ENCODE results near the gene TTBK2.

The TTBK2 gene

GRCh38 chr15:42750306-42750705 is 170.3 kb downstream of the TTBK2 start:
- DNase-seq = no peak

GRCh38 chr15:42749266-42749665 is 171.3 kb downstream of the TTBK2 start:
- no peak for DNase-seq

DNA sequence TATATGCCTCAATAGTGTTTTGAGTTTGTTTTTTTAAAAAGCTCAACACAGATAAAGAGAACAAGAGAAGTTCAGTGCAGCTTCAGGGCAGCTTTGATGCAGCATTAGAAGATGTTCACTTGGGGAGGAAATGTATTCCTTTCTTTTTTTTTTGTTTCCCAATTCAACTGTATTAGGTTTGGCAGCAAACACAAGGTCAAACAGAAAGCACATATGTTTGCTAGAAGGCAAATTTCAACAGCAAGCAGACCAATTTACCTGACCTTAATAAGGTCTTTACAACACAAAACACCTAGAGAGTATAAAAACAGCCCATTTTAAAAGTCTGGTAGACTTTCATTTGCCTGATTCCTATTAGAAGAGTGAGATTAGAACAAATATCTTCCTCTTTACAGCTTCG is 176.4 kb downstream of the TTBK2 start:
- no peak for DNase-seq

DNA sequence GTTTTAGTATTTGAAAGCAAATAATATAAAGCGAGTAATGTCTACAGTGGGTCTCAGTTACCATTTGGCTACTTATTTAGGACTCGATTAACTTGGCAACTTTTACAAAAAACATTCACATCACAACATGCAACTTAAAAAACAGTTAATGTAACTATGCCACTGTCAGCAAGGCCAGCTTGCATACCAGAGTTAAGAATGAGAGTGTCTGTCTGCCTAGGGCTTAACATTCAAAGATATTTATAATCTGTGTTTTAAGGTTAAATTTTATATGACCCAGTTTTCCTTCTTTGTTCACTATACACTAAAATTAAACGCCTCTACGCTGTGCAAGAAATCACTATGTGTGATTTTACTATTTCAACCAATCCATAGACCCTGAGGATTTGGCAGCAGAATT is 178.4 kb downstream of the TTBK2 start:
- no peak for DNase-seq

GRCh38 chr15:42741710-42742109 is 178.9 kb downstream of the TTBK2 start:
- DNase-seq = no peak

GRCh38 chr15:42737529-42738328 is 182.8 kb downstream of the TTBK2 start:
- DNase-seq = no peak

DNA sequence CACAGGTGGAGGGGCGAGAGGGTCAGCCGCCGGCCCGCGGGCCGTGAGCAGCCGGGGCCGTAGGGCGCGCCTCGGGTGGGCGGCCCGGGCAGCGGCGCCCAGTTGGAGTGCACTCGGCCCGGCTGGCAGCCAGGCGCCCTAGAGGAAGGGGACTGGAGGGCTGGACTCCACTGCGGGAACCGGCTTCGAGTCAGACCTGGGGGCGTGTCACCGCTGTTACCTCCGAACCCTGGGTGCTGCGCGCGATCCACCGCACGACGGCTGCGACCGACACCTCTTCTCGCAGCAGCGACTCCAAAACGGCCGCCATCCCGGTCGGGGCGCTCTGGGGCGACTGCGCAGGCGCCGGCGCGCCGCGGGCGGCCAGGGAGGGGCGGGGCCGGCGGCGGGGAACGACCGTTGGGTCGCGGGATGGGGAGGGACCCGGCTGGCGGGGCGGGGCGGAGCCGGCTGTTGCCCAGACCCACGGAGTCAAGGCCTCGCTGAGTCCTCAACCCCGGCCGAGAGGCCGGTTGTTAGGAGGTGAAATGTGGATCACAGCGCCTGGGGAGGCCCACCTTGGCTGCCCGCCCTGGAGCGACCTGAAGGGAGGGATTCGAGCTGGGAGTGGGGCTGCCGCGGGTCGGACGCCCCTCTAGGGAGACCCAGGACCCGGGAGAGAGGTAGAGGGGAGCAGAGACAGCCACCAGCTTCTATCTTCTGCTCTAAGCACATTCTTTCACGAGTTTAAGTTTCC is 183.6 kb downstream of the TTBK2 start, which contains the start of gene CDAN1:
TSS of gene CDAN1 (minus strand) at position 336 of the 736 bp plus-strand sequence. CDS start at position 310, 26 bp downstream.
- peak; percentile 95 for DNase-seq

DNA sequence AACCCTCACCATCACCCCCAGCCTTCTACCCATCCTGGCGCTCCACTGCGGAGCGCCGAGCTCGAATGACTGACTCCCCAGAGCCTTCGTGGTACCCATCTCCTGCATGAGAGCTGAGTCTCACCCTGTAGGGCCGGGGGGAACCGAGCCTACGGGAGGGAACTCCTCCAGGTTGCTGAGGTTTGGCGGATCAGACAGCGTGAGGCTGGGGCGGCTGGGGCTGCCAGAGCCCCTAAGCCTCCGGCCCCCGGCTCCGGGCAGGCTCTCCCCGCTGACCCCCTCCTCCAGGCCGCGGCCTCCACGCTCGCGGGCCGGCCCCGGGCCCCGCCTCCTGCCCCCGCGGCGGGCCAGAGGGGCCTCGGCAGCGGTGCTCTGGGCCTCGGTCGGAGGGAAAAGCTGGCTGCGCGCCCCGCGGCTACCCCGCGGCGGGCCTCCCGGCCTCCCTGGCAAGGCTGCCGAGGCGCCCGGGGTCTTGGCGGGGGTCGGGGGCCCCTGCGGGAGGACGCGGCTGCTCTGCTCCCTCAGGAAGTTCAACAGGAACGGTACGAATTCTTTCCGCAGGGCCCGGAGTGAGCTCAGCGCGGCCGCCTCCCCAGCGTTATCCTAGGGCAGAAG is 184.3 kb downstream of the TTBK2 start:
- no peak for DNase-seq

GRCh38 chr15:42735382-42736165 is 185.0 kb downstream of the TTBK2 start:
- DNase-seq = no peak

DNA sequence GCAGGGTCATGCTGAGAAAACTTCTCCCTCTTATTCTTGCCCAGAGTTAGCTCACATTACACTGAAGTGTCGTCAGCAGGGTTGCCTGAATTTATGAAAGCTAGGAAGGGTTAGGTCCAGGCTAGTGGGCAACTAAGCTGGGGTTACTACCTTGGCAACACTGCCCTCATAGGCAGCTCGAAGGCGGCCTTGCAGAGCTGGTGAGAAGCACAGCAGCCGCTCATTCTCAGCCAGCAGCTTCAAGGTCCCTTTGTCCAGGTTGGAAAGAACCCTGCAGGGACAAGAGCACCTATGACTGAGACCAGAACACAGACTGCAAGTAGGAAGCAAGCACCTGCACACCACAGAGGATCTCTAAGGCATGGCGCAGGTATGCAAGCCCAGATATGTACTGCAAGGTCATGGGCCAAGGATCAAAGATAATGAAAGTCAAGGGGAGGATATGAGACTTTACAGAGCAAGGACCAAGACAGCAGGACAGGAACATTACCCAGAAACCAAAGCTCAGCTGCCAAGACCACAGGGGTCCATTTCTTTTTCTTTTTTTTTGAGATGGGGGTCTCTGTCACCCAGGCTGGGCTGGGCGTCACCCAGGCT is 186.4 kb downstream of the TTBK2 start:
- no peak for DNase-seq

DNA sequence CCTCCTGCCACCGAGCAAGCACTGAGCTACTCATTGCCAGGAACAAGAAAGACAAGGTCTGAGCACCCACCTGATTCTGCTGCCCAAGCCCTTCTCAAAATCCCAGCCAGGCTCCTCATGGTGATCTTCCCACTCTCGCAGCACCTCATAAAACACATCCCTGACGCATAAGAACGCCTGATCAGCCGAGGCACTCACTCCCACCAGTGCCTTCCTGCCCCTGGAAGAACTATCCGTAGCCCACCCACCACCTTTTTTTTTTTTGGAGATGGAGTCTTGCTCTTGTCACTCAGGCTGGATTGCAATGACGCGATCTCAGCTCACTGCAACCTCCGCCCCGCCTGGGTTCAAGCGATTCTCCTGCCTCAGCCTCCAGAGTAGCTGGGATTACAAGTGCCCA is 187.6 kb downstream of the TTBK2 start:
- no peak for DNase-seq

- DNase-seq = no peak
Observed at GRCh38 chr15:42732095-42732827, 188.3 kb downstream of the TTBK2 start.

DNA sequence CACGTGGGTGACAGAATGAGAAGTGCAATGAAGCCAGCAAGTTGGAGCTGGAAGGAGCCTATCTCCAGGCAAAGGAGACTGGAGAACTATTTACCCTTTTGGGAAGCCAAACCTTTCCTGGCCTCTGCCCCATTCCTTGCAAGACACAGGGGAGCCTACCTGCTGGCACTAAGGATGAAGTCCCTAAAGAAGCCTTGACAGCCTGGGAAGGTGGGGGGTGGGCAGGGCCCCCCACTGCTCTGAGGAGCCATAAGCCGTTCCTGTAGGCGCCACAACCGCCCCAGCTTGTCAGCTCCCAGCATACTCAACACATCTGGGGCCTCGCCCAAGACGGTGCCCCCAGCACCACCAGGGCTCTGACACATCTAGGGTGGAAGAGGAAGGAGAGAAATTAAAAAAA is 189.1 kb downstream of the TTBK2 start:
- no peak for DNase-seq

- DNase-seq = no peak
Observed at GRCh38 chr15:42730536-42730935, 190.0 kb downstream of the TTBK2 start.

DNA sequence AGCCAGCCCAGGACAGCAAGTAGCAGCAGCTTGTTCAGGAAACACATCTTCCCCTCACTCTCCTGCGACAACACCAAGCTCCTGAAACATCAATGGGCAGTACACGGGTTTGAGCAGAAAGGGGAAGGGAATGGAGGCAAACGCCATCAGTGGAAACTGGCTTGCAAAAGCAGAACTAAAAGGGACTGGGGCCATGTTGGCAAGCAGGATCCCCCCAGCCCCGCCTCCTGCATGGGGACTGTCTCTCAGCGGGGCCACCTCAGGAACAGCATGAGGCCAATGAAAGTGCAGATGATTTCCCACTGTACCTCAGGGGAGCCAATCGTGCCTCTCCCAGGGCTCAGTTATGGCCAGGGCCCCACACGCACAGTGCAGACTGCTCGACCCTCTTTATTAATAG is 190.4 kb downstream of the TTBK2 start:
- no peak for DNase-seq

DNA sequence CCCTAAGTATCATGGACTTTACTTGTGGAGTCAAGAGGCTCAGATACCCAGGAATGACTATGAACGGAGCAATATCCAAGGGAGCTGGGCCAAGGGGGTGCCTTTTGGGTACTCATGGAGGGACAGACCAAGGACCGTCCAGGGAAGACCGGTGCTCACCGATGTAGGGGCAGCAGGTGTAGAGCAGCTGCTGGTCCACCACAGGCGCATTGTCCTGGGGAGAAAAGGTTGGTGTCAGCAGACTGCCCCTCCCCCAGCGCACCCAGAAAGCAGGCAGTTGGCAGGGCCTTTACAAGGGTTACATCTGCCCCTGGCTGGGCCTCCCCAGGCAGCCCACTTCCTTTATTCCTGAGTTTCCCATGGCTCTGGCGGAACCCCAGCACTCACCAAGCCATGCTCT is 191.2 kb downstream of the TTBK2 start:
- DNase-seq = no peak

GRCh38 chr15:42728972-42729371 is 191.6 kb downstream of the TTBK2 start:
- no peak for DNase-seq

DNA sequence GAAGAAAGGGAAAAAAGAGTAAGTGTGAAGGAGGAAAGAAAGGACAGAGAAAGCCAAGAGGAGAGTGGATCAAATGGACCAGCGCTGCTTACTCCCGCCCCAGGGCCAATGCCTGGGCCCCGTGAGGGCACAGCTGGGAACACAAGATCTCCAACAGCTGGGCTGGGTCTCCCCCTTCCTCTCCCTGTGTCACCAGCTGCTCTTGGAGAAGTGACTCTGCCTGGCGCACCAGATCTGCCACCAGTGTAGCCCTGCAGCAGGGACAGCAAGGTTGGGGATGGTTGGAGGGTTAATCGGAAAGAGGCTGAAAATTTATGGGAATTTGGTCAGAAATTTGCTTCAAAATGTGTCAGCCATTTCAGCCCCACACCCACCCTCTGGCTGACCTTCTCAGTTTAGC is 192.0 kb downstream of the TTBK2 start:
- DNase-seq = no peak

DNA sequence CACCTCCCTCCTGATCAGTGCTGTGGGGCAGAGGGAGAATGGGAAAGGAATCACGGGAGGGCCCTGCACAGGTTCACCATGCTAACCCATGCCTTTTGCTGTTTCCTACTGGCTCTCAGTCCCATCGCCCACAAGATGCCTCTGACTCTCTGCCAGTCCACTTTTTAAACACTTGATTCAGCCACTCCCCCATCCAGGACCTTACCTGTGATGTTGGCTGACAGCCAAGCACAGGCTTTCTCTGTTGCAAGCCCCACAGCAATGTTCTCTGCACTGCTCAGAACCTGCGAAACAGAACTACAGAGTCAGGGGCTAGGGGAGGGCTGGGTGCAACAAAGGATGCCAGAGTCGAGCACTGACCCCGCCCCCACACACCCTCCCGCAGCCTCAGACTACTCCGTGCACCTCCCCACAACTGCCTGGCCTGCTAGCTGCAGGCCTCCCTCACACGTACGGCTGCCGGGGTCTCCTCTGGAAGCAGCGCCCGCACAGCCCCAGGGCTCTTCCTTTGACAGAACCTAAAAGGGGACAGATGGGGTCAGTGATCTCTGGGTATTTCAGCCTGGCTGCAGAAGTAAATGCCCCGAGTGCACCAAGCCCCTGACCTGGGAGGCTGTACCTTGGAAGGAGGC is 192.7 kb downstream of the TTBK2 start:
- no peak for DNase-seq

- no peak for DNase-seq
Observed at GRCh38 chr15:42726114-42726513, 194.5 kb downstream of the TTBK2 start.

GRCh38 chr15:42725331-42725903 is 195.2 kb downstream of the TTBK2 start:
- DNase-seq = no peak
